GM19193 (cell line): ENCODE measurements around the gene PIK3CG.

Experiments used
- POLR2A ChIP-seq: IDR thresholded peaks from 4 replicates; pipeline ENCODE4 v1.6.1; 2011; ENCODE audit not compliant: insufficient read depth, insufficient read length; ENCODE audit errors: extremely low read depth

PIK3CG gene

DNA sequence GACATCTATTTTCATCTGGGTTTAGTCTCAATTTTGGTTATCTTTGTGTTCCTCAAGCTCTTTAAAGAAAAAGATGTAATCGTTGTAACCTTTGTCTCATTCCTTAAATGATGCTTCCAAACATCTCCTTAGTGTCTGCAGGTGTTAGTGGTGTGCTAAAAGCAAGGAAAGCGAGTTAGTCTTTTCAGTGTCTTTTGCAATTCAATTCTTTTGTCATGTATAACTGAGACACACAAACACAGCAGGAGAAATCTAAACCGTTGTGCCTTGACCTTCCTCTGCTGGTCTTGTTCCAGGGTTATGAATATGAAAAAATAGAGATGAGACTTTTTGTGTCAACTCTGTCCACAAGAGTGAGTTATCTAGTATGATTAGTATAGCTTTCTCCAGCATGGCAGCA is 40.7 kb downstream of the PIK3CG start:
- no peak for TF ChIP-seq POLR2A

DNA sequence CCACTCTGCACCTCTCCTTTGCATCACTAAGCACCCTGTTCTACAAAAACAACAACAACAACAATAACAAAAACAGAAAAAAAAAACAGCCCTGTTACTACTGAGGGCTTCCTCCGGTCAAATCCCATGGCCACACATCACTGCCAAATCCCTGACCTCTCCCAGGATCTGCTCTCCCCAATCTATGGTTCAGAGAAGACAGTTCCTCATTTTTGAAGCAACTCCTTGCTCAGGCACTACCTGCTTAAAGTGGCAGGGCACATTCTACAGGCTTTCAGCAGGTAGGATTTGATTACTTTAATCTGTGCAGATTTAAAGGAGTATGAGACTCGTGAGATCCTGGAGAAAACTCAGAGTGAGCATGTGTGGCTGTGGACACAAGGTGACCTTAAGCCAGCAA is 46.9 kb downstream of the PIK3CG start:
- no peak for TF ChIP-seq POLR2A

DNA sequence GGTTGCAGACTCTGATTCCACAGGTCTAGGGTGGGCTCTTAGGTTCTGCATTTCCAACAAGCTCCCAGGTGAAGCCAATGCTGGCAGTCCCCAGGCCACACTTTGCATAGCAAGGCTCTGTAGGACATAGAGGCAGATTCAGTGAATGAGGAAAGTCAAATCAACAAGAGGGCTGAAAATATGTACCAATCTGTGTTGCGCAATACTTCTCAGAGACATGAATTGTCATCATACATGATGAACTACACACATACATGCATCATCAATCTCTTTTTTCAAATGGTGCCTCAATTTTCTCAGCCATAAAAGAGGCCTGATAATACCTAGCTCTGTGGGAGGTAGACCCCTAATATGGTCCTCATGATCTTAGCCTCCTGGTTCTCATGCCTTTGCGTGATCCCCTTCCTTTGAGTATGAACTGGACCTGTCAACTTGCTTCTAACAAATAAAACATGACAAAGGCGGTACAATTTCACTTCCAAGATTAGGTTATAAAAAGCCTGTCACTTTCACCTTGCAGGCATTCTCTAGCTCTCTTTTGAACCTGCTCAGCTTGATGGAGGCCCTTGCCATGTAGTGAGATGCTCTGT is 49.0 kb downstream of the PIK3CG start:
- TF ChIP-seq POLR2A = no peak

DNA sequence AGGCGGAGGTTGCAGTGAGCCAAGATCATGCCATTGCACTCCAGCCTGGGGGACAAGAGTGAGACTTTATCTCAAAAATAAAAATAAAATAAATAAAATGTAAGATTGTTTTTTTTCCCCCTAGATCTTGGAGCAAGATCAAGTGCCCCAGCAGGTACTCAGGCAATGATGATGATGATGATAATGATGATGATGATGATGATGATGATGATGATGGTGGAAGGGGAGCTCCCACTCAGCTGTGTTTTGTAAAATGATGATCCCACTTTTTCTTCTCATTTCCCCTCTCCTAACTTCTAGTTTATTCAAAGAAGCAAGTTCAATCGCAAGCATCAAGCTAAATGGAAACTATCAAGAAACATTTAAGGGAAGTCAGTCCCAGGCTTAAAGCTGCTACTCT is 50.3 kb downstream of the PIK3CG start:
- TF ChIP-seq POLR2A = no peak

DNA sequence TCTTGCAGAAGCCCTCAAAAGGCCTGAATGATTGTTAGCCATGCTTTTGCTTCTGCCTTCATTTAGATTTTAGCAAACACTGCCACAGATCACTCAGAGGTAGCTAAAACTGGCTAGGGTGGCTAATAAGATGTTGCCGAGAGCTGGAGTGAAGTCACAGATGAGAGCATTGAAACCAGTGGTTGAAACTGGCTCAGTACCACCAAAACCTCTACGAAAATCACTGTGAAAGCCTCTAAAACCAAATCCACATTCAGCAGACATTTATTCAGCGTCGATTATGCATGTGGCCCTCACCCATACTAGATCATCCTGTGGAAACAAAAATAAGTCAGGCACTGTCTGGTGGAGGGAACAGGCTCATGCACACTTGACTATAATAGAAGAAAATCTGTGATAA is 50.8 kb downstream of the PIK3CG start:
- TF ChIP-seq POLR2A = no peak

DNA sequence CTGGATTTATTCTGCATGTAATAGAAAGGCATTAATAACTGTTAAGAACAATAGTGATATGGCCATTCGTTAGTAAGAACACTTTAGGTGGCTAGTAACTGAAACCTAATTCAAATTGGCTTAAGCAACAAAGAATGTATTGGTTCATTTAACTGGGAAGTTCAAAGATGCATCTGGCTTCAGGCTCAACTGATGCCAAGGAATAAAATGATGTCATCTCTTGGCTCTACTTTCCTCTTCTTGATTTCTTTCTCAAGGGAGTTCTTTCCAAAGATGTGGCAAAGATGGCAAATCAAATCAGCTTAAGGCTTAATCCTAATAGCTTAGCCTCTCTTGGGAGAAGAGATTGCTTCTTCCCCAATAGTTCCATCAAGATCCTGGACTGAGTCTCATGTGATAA is 51.6 kb downstream of the PIK3CG start:
- no peak for TF ChIP-seq POLR2A

DNA sequence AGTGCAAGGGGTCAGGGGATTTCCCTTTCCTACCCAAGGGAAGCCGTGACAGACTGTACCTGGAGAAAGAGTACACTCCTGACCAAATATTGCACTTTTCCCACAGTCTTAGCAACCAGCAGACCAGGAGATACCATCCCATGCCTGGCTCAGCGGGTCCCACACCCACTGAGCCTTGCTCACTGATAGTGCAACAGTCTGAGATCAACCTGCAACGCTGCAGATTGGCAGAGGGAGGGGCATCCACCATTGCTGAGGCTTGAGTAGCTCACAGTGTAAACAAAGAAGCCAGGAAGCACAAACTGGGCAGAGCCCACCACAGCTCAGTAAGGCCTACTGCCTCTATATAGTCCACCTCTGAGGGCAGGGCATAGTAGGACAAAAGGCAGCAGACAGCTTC is 53.9 kb downstream of the PIK3CG start:
- no peak for TF ChIP-seq POLR2A

DNA sequence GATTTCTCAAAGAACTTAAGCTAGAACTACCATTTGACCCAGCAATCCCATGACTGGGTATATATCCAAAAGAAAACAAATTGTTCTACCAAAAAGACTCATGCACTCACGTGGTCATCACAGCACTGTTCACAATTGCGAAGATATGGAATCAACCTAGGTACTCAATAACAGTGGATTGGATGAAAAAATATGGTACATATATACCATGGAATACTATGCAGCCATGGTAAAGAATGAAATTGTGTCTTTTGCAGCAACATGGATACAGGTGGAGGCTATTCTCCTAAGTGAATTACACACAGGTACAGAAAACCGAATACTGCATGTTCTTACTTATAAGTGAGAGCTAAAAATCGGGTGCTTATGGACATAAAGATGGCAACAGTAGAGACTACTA is 61.8 kb downstream of the PIK3CG start:
- TF ChIP-seq POLR2A = no peak

DNA sequence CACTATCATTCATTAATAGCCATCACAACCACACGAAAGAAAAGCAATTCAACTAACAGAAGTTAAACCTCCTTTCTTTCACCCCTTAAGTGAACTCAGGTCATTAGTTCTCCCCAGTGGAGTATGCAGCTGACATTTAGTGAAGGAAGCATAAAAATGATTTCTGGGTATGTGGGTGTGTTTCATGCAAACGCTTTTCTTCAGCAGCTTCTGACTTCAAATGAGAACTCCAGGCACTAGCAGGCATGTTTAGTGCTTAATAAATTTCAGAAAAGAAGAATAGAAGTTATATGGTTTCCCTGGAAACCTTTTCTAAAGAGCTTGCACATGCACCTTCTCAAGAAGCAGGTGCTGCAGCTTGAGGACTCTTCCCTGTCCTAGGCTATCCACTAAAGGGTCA is 62.5 kb downstream of the PIK3CG start:
- TF ChIP-seq POLR2A = no peak

DNA sequence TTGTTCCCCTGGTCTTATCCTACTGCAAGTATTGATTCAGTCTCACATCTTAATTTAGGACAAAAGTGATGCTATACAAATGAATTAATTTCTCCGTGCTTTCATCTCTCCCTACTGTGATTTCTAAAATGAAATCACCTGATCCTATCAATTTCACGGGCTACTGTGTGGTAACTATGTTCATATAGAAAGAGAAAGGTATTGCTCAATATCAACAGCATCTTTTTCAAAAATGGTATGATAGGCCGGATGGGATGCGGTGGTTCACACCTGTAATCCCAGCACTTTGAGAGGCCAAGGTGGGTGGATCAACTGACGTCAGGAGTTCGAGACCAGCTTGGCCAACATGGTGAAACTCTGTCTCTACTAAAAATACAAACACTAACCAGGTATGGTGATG is 71.2 kb downstream of the PIK3CG start:
- TF ChIP-seq POLR2A = no peak

DNA sequence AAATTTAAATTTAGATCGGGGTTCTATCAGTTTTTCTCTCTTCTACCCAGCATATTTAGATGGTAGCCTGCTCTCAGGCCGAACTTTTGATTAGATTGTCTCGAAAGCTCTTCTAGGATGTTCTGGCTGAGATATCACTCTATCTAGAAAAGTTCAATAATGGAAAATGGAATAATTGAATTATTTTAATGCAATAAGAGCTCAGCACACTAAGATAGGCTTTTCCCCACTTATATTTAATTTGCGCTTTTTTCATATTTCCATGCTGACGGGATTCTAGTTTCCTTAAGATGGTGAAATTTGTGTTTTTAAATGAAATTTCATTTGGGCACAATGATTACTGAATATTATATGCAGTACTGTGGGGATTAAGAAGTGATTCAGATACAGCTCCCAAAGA is 73.7 kb downstream of the PIK3CG start:
- TF ChIP-seq POLR2A = no peak

DNA sequence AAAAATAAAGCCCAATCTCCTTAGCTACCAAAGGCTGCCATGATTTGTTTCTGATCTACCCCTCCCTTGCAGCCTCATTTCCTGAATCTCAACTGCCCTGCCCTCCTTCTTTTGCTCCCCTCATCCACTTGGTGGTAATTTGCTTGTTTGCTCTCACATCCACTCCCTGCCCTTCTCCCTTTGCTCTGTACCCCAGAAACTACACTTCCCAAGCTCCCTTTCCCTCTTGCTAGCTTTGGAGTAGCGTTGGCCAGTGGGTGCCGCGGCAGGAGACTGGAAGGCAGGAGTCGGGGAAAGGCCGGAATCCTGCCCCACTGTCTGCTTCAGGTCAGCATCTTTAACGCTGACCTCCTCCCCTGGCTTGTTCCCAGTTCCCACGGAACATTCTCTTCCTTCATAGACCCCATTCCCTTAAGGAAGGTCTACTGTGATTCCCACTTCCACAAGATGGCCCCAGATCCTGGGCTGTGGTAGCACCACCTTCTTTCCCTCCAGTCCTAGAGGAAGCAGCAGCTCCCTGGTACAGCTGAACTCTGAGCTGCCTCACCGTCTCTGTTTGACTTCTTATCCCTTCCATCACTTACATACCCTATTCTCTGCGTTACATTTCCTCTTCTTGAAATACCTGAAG is 79.1 kb downstream of the PIK3CG start:
- no peak for TF ChIP-seq POLR2A

DNA sequence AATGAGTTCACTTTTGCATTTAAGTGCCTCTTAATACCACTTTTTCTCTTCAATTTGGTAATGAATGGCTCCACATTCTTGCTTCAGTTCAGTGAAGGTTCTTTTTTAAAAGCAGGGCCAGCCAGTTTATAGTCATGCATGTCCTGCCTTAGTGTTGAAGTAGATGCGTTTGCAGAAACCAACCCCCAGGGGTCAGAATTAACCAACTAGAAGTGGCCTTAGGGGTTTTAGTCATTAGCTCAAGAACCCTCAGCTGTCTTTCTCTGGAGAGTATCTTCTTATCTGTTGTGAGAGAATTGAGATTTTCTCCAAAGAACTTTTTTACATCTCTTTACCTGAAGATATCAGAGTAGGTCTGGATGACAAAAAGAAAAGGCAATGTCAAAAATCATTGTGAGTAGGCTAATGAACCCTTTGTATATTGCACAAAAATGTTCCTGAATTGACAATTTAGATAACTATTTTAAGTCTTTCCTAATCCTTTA is 82.2 kb downstream of the PIK3CG start:
- no peak for TF ChIP-seq POLR2A

DNA sequence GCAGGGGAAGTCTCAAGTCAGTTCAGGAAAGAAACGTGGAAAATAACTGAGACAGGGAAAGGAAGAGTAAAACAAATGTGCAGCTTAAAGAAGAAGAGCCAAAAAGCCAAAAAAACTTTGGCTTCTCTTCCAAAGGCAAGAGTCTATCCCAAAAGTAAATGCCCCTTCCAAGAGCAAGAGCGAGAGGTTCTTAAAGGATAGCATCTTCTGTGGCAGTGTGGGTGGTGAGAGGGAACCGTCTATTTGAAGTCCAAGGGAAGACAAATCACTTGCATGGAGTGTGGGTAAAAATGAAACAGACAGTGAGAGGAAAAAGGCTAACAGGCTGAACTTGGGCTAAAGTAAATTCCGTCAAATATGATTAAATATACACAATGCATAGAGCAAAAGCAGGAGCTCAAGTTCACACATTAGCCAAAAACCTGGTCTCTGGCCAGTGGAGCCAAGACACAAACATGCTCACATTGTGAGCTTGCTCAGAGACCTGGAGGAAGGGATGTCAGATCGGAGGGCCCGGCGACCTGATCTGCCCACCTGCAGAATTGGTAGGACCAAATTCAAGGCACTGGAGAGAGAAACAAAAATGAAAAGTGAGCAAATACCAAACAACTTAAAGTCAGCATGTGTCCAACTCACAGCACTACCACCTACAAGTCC is 87.0 kb downstream of the PIK3CG start:
- no peak for TF ChIP-seq POLR2A

DNA sequence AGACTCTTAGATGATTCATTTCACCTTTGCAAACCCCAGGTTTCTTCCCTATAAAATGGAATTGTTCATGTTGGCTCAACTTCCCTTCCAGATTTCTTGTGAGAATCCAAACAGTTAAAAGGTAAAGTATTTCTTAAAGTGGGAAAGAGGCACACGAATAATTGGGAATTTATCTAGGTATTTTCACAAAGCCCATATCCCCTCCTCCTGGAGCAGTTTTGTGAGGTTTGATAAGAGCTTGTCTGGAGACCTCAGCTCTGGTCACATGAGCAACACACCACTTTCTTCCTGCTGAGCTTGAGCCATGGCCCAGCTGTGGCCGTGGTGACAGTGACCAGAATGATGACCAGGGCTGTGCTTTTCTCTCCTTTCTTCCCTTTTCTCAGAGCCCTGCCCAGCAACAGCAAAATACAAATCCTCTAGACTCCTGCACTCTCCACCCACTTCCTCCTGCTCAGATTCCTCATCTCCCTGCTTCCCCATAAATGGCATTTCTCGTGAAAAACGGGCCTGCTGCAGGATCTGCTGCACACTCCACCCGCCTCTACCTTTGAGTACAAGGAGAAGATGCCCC is 87.7 kb downstream of the PIK3CG start:
- no peak for TF ChIP-seq POLR2A

DNA sequence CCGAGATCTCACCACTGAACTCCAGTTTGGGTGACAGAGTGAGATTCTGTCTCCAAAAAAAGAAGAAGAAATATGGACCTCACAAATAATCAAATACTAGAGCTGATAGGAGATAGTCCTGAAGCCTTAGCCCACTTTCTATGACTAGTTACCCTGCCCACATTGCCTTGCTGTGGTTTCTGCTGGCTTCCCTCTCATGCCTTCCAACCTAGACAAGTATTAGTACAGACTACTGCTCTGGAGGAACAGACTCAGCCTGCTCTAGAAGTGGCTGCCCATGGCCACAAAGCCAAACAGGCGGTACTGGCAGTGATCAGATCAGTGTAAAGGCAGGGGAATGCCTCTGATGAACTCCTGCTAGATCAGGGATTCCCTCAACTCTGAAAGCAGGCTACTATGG is 89.8 kb downstream of the PIK3CG start:
- TF ChIP-seq POLR2A = no peak
